HG02938 (cell line): ENCODE results near the gene QSOX1.

Experiments used
- ATAC-seq: cut with Tn5 transposase; IDR thresholded peaks from one replicate; pipeline ENCODE4 v1.9.1; 2021; ENCODE audit warnings: mild to moderate bottlenecking, moderate library complexity; ENCODE audit not compliant: unreplicated experiment

The QSOX1 gene

GRCh38 chr1:180167721-180168467 is 13.2 kb downstream of the QSOX1 start:
- no peak for ATAC-seq

- ATAC-seq: peak; percentile 76
Observed at GRCh38 chr1:180168786-180169639, 14.3 kb downstream of the QSOX1 start.

DNA sequence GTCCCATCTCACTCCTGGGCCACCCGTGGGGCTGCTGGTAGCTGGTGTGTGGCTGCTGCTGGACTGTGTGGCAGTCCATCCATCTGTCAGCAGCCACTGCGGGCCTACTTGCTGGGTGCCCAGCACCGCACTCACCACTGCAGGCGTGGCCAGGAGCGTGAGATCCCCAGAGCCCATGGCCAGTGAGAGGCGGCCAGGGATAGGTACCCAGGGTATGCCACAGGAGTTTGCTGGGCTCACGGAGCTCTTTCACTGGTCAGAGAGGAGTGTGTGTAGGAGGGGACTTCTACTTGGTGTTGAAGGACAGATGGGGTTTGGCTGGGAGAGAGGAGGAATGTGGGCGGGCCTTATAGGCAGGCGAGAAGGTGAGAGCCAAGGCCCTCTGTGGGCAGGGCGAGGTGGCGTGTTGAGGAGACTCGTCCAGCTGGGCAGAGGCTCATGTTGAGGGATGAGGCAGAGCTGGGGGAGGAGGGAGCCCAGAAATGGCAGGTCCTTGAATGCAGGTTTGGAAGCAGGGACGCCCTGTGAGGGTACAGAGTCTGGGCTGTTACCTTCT is 15.0 kb downstream of the QSOX1 start:
- ATAC-seq: no peak

- no peak for ATAC-seq
Observed at GRCh38 chr1:180170546-180171151, 16.0 kb downstream of the QSOX1 start.

DNA sequence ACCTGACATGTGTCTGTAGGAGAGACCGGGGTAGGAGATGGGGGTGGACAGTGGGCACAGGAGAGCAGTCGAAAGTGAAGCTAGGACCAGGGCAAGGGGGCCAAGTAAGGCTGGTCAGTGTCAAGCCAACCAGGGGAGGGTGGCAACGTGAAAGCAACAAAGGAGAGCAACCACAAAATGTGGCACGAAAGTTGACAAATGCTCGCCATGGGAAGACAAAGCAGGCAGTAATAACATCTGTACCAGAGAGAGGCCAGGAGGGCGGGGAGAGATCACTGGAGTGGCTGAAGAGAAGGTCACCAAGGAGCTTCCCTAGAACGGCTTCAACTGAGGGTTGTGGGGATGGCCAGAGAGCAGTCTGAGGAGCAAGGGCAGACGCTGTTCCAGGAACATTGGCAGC is 17.0 kb downstream of the QSOX1 start:
- no peak for ATAC-seq

DNA sequence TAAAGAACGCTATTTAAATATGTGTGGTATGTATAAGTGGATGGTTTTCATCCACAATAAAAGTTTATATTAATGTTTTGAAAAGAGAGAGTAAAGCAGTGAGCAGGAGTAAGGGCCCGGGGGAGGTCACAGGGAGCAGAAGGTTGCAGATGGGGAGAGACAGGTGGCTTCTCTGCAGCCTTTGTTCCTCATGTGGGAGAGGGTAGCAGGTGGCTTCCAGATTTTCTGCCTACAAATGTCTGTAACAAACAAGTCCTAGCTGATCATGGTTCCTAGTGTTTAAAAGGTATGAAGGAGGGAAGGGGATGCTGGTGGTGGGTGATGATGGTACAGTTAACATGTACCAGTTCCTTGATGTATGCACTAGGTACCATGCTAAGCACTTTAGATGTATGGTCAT is 18.8 kb downstream of the QSOX1 start:
- no peak for ATAC-seq

DNA sequence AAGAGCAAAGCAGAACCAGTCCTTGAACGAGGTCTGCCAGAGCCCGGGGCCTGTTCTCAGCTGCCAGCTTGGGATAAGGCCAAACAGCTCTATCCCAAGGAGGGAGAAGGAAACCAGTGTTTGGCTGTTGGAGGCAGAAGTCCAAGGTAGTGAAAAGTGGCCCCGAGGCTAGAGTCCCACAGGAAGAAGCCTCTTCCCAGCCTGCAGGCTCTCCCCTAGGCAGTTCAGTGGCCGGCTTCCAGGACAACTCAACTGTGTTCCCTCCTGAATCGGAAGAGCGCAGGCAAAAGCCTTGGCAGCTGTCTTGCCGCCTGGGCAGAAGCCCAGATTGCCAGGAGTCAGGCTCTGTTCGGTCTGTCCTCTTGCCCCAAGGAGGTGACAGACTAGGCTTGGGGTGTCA is 19.3 kb downstream of the QSOX1 start:
- ATAC-seq: no peak

DNA sequence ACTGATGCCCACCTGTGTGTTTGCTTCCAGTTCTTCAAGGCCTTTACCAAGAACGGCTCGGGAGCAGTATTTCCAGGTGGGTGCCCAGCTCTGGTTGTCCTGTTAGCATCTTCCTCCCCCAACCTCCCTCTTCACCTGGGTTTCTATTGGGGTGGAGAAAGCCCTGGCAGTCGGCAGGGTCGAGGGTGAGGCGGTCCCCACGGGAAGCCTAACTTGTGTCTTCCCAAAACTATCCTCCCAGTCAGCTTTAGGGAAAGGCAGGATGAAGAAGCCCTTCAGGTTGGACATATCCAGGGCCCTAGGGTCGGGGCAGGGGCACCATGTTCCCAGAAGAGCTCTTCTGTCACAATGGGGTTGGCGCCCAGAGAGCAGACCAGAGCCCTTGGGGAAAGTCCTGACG is 20.6 kb downstream of the QSOX1 start:
- no peak for ATAC-seq

GRCh38 chr1:180175806-180176205 is 21.1 kb downstream of the QSOX1 start:
- no peak for ATAC-seq

DNA sequence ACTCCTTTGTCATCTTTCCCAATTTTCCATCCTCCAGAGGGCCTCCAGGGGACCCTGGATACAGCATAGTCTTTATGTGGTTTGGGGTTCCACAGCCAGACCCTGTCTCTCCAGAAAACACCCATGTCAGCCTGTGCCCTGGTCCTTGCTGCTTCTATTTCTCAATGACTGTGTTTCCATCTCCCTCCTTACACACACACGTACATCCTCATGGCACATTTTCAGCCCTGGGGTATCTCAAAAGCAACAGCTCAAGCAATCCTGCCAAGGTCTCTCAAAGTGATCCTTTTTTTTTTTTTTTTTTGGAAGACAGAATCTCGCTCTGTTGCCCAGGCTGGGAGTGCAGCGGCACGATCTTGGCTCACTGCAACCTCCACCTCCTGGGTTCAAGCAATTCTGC is 22.3 kb downstream of the QSOX1 start:
- ATAC-seq: no peak

- ATAC-seq: no peak
Observed at GRCh38 chr1:180177931-180178330, 23.3 kb downstream of the QSOX1 start.

GRCh38 chr1:180178511-180179161 is 24.0 kb downstream of the QSOX1 start:
- no peak for ATAC-seq

DNA sequence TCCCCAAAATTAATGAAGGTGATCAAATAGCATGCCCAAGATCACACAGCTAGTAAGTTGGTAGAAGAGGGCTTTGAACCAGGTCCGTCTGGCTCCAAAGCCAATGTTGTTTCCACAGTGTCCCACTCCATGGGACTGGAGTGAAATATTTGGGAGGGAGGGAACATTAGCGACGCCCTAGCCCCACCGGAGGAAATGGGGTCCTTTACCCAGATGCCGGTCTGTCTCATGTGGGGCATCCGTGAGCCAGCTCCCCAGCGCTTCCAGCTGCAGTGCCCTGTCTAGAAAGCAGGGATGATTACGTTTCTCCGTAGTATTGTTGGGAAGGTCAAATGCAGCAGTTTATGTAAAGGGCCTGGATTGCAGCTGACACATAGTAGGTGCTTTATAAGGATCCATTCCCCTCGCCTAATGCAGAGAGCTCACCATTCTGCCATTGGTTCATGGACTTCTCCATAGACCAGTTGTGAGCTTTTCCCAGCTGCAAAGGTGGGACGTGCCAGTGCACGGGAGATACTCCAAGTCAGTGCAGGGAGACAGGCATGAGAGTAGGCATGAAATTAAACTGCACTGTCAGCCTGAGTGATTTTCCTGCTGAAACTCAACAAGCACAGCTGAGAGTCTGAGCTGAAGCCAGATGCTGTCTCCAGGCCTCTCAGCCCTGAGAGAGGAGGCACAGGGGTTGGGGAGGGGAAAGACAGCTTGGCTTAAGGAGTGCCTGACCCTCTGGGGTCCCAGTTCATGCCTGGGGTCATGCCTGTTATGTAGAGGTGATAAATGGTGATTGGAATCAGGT is 24.7 kb downstream of the QSOX1 start:
- no peak for ATAC-seq

DNA sequence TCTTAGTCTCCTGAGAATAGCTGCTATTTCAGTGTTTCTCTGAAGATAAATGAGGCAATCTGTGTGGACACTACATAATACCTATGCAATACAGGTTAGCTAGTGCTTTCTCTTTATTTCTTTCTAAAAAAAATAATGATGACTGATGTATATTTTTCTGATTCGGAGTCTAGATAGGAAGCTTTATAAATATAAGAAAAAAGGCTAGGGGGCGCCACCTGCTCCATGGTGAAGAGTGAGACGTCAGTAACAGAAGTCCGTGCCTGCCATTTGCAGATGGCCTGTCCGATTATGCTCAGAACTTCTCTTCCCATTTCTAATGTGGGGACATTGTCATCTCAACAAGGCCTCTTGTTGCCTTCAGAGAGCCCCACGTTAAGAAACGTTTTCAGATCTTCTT is 26.4 kb downstream of the QSOX1 start:
- ATAC-seq: no peak

- no peak for ATAC-seq
Observed at GRCh38 chr1:180181996-180182642, 27.4 kb downstream of the QSOX1 start.

GRCh38 chr1:180182643-180183311 is 28.1 kb downstream of the QSOX1 start:
- ATAC-seq: no peak

- no peak for ATAC-seq
Observed at GRCh38 chr1:180183426-180183825, 28.8 kb downstream of the QSOX1 start.

GRCh38 chr1:180184041-180184440 is 29.4 kb downstream of the QSOX1 start:
- ATAC-seq: no peak

- ATAC-seq: no peak
Observed at GRCh38 chr1:180185281-180185680, 30.6 kb downstream of the QSOX1 start.
